GM21576 (cell line): ENCODE data around the gene ZNF79.

Experiments
- ATAC-seq: cut with Tn5 transposase; IDR thresholded peaks from one replicate; pipeline ENCODE4 v1.9.1; 2021; ENCODE audit warnings: mild to moderate bottlenecking, moderate library complexity; ENCODE audit not compliant: unreplicated experiment

The ZNF79 gene

DNA sequence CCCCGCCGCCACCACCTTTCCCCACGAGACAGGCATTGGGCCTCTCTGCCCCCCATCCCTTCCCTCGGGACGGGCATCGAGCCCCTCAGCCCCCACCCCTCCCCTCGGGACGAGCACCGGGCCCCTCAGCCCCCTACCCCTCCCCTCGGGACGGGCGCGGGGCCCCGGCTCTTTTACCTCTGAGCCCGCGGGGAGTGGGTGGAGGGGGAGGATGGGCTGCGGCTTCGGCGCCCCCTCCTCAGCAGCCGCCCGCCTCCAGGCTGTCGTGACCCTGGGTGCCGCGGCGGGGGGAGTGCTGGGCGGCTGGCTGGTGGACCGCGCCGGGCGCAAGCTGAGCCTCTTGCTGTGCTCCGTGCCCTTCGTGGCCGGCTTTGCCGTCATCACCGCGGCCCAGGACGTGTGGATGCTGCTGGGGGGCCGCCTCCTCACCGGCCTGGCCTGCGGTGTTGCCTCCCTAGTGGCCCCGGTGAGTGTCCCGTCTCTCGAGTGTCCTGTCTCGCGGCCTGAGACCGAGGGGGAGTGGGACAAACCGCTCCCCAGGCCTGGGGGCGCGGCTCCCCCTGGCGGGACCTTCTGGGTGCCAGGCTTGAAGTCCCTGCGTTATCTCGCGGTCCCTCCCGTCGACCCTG lies 26.4 kb upstream of the ZNF79 start:
- ATAC-seq = no peak

DNA sequence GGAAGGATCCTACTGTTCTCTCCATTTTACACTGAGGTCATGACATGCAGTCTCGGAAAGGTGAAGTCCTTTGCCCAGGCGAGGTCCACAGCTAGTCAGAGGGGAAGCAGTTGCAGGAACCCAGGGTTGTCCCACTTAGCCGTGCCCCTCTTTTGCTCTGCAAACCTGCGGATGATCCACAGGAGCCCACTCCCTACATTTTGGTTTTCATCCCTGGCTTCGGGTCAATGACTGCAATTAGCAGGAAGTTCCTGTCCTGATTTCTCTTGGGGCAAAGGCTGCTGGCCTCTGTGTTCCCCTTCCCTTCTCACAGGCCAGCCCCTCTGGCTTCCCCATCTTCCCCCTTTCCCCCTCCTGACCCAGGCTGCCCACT lies 25.9 kb upstream of the ZNF79 start:
- ATAC-seq = no peak

DNA sequence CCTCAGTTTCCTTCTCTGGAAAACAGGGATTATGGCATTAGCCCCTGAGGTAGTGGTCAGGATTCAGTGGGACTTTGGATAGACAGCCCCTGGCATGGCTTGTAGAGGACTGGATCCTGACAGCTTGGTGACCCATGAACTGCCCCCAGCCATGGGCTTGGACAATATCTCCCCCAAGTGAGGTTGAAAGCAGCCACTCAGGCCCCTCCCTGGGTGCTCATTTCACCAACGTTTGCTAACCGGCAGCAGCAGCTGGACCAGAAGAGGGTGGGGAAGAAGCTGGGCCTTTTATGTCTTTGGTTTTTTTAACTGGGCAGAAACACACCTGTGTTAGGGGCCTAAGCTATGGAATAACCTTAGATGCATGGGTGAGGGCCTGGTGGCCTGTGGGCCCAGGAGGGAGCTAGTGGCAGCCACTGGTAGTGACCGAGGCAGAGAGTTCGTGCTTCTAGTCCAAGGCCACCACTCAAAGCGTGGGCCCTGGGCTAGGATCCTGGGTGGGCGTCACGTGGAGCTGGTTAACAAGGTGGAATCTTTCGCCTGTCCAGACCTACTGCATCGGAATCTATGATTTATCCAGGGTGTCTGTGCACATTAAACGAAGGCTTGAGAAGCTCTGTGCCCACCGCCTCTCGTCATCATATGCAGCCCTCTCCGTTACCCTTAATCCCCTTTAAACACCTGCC lies 25.3 kb upstream of the ZNF79 start:
- no peak for ATAC-seq

DNA sequence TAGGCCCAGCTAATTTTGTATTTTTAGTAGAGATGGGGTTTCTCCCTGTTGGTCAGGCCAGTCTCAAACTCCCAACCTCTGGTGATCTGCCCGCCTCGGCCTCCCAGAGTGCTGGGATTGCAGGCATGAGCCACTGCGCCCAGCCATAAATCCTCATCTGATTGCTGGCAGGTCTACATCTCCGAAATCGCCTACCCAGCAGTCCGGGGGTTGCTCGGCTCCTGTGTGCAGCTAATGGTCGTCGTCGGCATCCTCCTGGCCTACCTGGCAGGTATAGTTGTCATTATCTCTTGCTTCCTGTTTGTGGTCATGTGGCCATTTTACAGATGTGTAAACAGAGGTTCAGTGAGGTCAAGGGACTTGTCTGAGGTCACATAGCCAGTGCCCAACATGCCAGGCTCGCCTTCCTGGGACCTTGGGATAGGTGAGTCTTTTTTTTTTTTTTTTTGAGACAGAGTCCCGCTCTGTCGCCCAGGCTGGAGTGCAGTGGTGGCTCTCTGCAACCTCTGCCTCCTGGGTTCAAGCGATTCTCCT lies 24.4 kb upstream of the ZNF79 start:
- no peak for ATAC-seq

DNA sequence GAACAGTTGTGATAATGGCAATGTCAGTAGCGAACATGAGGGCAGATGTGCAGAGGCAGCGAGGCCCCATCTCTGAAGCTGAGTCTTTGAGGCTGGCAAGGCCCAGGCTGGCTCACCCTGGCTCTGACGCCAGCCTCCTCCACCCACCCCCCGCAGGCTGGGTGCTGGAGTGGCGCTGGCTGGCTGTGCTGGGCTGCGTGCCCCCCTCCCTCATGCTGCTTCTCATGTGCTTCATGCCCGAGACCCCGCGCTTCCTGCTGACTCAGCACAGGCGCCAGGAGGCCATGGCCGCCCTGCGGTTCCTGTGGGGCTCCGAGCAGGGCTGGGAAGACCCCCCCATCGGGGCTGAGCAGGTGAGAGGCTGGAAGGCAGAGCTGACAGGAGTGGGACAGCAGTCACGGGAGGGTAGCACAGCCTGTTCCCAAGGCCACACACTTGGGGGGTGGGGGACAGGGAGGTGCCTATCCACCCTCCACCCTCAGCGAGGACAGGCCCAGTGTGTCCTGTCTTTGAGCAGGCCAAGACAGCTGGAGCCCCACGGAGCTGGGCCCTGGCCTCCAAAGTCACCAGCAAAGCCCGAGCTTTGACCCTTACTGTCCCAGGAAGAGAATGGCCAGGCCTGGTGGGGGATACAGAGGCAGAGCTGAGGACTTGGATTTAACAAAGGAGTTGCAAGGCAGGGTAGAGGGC lies 21.6 kb upstream of the ZNF79 start:
- ATAC-seq = no peak

DNA sequence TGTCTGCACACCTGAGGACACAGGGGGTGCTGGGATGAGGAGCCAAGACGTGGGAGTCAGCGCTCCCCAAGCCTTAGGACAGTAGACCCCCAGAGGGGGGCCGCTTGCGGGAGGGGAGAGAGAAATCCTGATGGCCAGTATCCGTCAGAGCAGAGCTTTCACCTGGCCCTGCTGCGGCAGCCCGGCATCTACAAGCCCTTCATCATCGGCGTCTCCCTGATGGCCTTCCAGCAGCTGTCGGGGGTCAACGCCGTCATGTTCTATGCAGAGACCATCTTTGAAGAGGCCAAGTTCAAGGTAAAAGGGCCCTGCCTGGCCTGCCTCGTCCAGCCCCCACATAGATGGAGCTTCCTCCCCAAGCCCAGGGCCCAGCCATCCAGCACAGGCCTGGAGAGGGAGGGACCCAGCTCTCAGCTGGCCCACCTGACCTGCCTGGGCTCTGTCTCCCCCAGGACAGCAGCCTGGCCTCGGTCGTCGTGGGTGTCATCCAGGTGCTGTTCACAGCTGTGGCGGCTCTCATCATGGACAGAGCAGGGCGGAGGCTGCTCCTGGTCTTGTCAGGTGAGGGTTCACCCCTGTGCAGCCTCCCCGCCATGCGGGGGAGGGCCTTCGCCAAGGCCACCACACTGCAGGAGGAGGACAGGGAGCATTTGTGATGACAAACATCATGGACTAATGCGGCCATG lies 20.5 kb upstream of the ZNF79 start:
- no peak for ATAC-seq

DNA sequence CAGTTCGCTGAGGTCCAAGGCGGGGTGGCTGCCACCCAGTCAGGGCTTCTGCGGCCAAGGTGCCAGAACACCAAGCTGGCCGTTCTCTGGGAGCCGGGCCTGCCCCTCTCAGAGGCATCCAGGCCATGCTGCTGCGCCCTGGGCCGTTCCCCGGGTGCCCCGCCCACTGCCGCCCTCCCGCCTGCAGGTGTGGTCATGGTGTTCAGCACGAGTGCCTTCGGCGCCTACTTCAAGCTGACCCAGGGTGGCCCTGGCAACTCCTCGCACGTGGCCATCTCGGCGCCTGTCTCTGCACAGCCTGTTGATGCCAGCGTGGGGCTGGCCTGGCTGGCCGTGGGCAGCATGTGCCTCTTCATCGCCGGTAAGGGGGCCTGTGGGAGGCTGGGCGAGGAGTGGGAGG lies 19.6 kb upstream of the ZNF79 start:
- no peak for ATAC-seq

DNA sequence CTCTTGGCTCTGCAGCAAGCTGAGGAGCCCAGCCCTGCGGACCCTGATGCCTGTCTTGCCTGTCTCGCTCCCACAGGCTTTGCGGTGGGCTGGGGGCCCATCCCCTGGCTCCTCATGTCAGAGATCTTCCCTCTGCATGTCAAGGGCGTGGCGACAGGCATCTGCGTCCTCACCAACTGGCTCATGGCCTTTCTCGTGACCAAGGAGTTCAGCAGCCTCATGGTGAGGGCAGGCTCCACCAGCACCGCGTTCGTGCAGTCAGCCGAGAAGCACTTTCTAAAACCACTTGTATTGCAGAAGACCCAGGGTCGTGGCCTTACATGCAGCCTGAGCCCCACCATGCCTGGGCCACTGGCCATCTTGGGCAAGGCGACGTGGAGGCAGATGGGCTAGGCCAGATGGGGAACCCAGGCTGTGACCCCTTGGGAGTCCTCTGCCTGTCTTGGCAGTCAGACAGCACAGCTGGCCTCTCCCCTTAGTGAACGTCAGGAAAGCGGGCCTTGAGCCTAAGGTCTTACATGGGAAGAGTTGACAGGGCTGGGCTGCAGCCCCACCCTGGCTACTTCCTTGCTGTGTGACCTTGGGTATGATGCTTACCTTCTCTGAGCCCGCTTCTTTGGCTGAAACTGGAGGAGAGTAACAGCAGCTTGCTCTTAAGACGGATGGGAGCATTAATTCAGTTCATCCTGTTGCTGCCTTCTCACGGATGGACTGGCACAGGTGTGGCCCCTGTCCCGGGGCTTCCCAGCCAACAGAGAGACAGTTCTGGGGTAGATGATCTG lies 18.6 kb upstream of the ZNF79 start:
- ATAC-seq = no peak

DNA sequence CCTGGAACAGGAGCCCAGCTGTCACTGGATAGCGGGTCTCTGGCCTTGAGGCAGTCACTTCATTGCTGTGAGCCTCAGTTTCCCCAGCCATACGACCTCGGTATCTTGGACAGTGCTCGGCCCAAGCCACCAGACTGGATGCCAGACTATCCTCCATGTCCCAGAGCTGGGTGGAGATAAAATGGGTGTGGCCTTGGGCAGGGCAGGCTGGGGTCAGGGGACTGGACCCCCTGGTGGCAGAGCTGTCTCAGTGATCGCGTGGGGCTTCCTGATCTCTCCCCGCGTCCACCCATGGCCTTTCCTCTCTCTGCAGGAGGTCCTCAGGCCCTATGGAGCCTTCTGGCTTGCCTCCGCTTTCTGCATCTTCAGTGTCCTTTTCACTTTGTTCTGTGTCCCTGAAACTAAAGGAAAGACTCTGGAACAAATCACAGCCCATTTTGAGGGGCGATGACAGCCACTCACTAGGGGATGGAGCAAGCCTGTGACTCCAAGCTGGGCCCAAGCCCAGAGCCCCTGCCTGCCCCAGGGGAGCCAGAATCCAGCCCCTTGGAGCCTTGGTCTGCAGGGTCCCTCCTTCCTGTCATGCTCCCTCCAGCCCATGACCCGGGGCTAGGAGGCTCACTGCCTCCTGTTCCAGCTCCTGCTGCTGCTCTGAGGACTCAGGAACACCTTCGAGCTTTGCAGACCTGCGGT lies 17.2 kb upstream of the ZNF79 start:
- no peak for ATAC-seq

DNA sequence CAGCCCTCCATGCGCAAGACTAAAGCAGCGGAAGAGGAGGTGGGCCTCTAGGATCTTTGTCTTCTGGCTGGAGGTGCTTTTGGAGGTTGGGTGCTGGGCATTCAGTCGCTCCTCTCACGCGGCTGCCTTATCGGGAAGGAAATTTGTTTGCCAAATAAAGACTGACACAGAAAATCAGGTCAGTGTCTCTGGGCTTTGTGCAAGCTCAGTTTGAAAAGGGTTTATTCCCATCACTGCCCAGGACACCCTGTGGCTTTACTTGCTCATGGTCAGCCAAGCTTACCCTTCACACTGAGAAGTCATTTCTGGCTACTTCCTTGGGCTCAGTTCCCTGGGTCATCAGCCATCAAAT lies 16.7 kb upstream of the ZNF79 start:
- ATAC-seq = no peak

DNA sequence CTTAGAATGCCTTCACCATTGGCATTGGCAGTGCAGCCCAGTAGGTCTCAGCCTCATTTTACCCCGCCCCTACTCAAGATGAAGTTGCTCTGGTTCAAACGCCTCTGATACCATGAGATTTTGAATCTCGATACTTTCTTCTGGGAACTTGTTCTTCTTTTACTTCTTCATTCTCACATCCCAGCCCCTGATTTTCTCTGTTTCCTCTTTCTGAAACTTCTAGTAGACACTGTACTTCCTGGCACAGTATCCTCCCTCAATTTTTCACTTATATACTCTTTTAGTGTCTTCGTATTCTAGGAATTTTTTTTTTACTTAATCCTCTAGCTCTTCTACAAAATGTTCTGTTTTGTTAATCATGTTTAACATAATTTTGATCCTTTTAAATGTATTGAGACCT lies 13.1 kb upstream of the ZNF79 start:
- no peak for ATAC-seq

DNA sequence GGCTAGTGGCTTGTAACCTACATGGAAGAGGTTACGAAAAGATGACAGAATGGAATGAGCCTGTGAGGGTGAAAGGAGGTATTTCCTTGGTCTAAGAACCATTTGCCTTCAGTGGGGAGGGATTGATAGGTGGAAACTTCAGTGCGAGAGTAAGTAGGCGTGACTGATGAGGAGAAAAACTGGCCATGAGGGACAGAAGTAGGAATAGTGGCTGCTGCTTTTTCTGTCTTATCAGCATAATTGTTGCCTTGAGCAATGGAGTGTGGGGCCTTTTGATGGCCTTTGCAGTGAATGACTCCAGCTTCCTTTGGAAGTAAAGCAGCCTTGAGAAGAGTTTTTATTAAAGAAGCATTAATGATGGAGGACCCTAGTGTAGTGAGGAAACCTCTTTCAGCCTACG lies 9.0 kb upstream of the ZNF79 start:
- no peak for ATAC-seq

DNA sequence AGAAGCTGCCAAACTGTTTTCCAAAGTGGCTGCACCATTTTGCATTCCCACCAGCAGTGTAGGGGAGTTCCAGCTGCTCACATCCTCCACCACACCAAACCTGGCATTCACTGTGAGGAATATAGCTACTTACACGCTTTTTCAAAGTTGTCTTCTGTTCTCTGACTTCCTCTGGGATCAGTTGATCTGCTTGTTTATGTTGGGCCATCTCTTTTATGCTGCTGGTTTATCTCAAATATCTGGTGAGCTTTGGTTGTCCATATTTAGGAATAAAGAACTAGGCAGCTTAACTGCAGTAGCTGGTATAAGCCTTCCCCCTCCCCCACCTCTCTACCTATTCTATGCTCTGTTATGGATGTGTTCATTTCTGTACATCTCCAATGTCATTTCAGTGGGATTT lies 8.5 kb upstream of the ZNF79 start:
- no peak for ATAC-seq

DNA sequence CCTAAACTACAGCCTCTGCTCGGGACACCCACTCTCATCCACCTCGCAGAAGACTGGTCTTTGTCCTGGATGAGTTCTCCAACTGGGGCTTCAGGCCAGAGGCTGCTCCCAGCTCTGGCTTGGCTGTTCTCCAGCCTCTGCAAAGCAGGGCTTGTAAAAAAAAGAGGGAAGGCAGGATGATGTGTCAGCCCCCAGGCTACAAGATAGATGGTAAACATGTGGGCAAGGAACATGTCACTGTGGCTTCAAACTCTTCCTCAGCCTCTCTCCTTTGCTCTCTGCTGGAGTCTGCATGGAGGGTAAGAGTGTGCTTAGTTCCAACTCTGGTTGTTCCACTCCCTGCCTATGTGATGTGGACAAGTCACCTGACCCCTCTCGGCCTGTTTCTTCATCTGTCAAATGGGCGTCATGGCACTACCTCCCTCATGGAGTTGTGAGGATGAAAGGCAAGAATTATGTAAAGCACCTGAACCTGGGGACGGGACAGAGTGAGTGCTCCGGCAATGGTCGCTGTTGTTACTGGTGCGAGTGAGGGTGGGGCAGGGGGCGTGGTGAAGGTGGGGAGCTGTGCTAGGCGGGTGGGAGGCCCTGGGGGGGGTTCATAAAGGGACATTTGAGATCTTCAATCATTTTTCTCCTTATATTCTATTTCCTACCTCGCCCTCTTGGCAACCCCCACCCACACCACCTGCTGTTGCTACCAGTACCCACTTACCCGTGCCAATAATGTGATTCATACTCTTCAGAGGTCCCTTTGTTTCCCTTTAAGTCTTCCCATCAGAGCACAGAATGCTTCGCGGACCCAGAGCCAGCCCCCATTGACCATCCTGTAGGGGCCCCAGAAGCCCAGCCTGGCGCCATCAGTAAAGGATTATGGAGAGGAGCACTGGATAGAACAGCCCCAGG lies 6.8 kb upstream of the ZNF79 start:
- ATAC-seq = no peak

DNA sequence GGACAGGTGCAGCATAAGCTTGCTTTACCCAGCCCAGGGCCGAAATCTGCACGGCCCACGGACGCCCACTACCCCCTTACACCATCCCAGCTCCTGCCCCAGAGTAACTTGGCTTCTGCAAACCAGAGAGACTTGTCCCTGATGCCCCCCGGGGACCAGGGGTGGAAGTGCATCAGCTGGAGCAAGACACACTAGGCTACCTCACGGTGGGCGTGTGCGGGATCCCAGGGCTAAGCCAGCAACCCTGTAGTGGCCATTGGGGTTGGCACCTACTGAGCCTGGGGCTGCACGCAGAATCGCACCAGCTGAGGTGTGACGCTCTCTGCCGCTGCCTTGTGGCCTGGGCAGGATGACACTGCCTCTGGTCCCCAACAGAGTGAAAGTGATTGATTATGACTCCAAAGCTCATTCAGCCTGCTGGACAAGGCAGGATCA lies 6.1 kb upstream of the ZNF79 start:
- ATAC-seq = no peak

DNA sequence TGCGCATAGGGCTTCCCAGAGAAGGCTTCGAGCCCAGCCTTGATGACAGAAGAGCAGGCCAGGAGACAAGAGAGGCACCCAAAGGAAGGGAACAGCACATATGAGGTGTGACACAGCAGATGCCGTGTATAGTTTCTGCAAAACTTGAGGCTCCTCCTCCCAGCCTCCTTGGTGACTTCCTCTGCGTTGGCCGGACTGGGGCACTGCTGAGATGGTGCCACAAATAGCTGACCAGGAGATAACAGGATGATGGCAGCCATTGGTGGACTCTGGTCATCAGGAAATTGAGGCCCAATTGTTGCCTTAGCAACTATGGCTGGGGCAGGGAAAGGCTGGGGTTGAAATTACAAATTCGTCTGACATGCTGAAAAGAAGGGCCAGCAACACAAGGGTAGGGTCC lies 4.8 kb upstream of the ZNF79 start:
- no peak for ATAC-seq

DNA sequence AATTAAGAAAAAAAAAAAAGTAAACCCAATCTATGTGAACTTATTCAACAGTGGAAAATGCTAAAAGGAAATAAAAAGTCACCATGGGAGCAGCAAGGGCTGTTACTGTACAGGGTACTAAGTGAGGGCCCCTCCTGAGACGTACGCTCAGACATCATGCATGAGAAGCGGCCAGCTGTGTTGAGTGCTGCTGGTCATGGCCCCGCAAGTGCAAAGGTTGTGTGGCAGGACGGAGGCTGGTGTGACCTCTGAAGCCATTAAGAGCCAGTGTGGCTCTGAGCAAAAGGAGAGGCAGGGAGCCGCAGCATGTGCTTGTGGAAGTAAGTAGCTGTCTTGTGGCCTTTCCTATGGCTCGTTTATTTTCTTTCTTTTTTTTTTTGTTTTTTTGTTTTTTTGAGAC lies 3.1 kb upstream of the ZNF79 start:
- ATAC-seq = no peak

DNA sequence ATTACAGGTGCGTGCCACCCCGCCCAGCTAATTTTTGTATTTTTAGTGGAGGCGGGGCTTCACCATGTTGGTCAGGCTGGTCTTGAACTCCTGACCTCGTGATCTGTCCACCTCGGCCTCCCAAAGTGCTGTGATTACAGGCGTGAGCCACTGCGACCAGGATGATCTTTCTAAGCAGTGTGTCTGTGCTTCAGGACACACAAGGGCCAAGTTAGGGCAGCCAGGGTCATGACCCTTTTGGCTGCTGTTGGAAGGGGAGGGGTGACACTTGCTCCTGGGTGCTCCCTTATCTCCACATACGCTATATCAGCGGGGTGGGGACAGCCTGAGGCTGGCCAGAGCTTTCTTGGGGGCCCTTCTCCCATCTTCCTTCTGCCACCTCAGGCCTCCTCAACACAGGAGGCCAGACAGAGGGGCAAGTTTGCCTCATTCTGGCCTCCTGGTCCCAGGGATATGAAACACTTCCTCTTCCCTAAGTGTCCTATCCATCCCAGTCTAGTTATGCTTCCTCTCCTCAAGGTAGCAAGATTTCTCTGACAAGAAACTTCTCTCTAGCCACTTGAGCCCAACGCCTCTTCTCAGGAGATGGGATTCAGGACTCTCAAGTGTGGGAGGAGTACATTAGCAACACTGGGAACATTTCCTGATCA lies 1.9 kb upstream of the ZNF79 start:
- ATAC-seq = no peak

DNA sequence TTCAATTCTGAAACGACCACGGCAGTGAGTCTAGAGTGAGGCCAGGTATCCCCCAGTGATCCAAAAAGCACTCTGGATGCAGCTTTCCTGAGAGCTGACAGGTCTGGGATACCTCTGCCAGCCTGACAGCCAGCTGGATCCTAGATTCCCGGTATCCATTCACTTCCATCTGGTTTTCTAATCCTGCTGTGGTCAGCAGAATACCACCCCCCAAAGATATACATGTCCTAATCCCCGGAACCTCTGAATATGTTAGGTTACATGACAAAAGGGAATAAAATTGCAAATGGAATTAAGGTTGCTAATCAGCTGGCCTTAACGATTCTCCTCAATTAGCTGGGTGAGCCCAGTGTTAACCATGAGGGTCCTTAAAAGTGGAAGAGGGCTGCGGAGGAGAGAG lies 1.4 kb upstream of the ZNF79 start:
- no peak for ATAC-seq
